ENCODE data around the gene NCSTN. TPM values are rescaled to one million over a fixed set of nuclear protein-coding genes. Genes with fewer than 3 reads are reported as not detected.
"Not testable (repeated sequence)": the region's sequence is repeated elsewhere in the genome, so short reads cannot be mapped to it uniquely, and the experiment has no call there.

The NCSTN gene
- total RNA-seq, 1 donor from 2014 or later: 60.1 TPM

DNA sequence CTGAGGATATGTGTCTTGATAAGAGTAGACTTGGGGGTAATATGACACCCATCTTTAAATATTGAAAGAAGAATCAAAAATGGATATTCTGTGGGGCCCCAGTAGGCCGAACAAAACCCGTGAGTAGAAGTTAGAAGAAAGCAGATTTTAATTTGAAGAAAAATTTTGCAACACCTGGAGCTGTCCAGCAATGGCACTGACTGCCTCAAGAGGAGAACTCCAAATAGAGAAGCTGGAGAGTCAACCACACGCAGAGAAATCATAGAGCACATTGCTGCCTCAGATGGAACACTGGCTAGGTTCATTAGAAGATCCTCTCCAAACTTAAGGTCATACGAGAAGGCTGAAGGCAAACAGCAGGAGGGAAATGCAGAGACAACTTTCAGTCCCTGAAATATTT is 30.5 kb downstream of the NCSTN start:
- ATAC-seq: no peak

DNA sequence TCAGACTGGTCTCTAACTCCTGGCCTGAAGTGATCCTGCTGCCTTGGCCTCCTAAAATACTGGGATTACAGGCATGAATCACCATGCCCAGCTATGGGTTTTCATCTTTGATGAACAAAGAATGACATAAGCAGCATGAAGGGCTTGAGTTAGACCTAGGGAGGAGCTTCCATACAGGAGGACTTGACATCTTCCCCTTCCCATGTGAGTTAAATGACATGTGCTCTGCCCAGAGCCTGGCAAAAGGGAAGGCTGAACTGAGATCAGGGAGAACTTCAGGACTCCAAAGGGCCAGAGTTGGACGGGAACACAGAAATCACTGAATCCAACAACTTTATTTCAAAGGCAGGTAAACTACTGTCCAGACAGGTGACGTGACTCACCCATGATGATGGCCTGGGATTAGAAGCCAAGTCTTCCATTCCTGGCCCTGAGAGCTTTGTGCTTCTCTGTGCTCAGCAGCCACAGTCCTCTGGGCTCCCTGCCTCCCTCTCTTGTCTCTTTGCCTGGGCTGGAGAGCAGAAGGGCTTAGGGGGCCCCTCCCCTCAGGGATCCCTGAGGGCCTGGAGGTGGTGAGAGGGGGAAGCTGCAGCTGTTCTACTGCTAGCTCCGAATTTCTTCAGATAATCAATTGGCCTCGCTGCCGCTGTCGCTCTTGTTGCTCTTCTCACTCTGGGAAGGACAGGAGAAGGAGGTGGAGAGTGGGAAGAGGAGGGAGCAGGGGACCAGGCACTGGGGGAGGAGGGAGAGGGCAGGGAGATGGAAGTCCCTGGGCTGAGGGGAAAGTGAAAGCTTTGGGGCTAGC is 31.3 kb downstream of the NCSTN start:
- ATAC-seq: peak; percentile 43

DNA sequence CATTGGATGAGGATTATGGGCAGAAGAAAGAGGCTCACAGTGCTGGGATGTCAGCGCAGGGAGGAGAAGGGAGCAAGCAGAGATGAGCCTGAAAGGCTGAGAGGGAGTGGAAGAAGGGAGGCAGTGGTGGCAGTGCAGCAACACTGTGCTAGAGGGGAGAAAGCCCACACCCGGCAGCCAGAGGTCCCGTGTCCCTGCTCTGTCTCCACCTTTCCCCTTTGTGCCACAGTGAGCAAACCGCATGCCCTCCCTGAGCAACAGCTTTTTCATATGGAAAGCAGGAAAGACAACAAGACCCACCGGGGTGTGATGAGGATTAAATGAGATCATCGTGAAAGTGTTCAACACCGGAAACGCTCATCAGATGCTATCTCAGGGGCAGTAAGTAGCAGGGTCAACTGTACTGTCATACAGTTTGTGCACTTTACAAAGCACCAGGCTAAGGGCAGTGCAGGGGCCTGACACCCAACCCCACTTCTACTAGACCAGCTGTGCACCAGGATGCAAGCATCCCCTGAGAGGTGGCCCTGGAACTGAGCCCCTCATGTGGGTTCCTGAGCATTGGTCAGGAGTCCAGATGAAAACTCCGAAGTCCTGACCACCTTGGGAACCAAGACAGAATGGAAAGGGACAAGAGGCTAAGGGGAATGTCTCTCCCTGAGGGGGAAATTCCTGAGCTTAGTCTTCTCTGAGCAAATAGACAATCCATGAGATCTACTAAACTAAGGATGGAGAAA is 32.8 kb downstream of the NCSTN start:
- no peak for ATAC-seq

DNA sequence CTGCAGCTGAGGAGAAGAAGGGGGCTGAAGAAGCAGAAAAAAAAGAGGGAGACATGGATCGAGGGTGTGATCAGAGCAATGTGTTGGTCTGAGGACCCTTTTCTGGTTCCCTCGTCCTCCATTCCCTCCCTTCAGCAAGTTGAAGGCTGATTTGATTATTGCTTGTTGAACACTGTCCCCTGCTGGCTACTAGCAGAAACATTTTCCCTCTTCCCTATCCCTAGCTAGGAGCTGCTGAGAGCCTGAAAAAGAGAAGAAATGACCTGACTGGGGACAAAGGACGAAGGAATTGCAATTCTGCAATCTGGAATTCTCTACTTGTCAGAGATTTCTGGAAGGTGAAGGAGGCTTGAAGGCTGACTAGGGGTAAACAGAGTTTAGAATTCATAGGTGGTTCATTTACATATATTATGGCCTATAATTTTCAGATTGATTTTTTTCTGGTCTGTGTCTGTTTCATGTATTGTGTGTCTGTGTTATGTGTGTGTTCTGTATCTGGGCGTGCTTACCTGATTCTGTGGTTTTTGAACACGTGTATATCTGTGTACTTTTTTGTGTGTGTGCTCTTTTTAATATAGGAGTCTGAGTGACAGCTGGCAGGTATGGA is 33.4 kb downstream of the NCSTN start:
- peak; percentile 58 for ATAC-seq

DNA sequence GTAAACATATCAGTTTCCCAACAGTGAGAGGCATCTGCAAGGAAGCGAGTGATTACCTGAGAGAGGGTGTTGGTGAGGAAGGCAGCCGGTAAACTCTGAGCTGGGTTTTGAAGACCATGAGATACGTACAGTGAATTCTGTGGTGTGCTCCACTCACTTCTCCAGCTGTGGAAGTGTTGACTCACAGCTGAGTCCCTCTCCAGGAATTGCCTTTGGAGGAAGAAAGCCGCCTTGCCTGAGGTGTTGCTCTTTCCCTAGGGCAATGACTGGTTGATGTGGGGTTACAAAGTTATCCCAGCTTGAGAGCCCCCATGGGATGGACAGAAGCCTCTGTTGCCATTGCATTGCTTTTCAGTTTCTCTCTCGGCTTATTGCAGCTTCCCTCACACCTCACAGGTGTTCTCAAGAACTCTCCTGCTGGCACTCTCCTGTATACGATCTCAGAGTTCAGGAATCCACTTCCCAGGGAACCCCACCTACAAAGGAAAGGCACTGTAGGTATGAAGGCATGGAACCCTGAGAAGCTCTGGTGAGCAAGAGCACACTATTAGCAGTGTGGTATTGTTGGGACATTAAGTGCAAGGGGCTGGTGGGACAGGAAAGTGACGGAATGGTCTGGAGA is 34.5 kb downstream of the NCSTN start:
- no peak for ATAC-seq

DNA sequence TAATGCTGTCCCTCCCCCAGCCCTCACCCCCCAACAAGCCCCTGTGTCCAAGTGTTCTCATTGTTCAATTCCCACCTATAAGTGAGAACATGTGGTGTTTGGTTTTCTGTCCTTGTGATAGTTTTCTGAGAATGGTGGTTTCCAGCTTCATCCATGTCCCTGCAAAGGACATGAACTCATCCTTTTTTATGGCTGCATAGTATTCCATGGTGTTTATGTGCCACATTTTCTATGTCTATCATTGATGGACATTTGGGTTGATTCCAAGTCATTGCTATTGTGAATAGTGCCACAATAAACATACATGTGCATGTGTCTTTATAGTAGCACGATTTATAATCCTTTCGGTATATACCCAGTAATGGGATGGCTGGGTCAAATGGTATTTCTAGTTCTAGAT is 41.6 kb downstream of the NCSTN start:
- not testable (repeated sequence) for ATAC-seq

DNA sequence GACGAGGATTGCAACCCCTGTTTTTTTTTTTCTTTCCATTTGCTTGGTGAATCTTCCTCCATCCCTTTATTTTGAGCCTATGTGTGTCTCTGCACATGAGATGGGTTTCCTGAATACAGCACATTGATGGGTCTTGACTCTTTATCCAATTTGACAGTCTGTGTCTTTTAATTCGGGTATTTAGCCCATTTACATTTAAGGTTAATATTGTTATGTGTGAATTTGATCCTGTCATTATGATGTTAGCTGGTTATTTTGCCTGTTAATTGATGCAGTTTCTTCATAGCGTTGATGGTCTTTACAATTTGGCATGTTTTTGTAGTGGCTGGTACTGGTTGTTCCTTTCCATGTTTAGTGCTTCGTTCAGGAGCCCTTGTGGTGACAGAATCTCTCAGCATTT is 45.2 kb downstream of the NCSTN start:
- ATAC-seq: not testable (repeated sequence)

DNA sequence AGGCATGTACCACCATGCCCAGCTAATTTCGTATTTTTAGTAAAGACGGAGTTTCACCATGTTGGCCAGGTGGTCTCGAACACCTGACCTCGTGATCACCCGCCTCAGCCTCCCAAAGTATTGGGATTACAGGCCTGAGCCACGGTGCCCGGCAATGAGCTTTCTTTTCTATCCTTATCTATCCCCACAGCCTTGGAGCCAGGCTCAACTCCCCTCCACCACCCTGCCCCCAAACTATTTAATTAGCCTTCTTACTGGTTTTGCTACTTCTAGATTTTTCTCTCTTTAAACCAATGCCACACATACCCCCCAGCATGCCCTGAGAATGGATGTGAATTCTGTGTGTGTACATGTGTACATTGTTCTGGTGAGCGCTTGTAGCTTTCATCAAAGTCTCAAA is 51.5 kb downstream of the NCSTN start:
- no peak for ATAC-seq

DNA sequence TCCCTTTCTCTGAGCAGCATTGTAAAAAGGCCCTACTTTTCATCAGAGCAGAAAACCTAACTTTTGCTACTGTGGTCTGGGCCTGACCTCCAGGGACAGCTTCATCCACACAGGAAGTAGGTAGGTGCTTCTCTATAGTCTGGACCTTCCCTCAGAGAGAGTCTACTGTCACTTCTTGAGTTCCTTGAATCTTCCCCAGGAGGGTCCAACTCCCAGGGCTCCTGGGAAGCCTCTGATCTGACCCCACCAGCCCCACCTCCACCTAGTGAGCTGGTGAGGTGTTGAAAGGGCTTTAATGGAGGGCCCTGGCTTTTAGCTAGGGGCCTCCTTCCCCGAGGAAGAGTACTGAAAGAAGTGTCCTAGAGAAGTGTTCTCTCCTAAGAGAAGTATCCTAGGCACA is 54.5 kb downstream of the NCSTN start:
- ATAC-seq: no peak

DNA sequence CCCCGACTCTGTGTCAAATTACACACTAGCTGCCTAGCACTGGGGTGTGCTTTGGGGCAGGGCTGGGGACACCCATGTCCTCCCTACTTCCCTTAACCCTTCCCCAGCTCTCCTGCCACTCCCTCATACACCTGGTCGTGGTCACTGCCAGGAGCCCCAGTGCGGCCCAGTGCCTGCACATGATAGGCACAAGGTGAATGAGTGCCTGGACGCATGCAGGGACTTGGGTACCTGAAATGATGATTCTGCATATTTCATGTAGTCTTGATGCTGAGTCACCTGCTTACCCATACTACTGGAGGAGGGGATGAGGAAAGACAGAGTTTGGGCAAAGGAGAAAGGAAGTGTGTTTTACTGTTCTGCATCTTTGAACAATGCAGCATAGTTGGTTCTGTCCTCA is 55.6 kb downstream of the NCSTN start:
- peak; percentile 75 for ATAC-seq

DNA sequence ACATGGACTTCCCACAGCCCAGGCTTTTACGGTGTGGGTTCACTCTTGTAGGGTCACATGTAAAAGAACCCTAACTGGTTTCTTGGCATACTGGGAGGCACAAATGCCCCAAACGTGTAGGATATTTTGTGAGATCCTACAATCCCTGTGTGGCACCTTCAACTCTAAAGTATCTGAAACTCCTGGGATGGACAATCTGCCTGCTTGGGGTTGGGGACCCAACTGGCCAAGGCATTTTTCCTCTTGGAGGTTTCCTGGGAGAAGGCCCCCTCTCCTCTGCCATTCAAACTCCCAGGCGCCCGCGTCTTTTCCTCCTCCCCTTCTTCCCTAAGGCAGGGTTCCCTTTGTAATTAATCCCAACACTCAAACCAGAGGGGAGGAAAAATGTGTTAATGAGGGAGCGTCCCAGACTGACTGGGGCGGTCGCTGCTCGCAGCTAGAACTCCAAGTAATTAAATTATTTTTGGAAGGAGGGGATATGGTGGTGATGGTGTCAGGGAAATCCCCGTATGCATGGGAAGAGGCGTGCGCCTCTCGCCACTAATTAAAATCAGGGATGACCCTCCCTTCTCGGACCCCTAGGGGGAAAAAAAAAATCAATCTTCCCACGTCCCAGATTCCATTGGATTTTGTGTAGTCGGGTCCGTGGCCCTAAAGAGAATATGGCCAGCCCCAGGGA is 56.5 kb downstream of the NCSTN start:
- ATAC-seq: no peak

DNA sequence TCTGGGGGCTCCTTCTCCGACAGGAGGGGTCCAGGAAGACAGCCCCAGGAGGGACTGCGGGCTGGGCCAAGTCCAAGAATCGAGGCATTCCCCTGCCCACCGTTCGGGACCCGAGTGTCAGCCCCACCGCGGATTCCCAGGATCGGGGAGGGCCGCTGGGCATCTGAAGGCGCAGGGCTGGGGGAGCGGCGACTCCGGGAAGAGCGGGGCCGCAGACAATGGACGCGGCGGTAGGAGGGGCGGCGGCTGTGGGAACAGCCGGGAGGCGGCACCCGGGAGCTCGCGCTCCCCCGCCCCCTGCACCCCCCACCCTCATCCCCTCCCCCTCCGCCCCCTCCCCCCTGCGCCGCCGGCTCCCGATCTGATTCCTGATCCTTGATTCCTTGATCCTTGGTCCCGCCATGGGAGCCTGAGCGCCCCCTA is 57.1 kb downstream of the NCSTN start, which contains the start of gene VANGL2:
VANGL2 (plus strand) TSS at position 342 of the 423 bp plus-strand sequence. CDS start 15,274 bp downstream, outside the sequence.
- peak; percentile 80 for ATAC-seq

DNA sequence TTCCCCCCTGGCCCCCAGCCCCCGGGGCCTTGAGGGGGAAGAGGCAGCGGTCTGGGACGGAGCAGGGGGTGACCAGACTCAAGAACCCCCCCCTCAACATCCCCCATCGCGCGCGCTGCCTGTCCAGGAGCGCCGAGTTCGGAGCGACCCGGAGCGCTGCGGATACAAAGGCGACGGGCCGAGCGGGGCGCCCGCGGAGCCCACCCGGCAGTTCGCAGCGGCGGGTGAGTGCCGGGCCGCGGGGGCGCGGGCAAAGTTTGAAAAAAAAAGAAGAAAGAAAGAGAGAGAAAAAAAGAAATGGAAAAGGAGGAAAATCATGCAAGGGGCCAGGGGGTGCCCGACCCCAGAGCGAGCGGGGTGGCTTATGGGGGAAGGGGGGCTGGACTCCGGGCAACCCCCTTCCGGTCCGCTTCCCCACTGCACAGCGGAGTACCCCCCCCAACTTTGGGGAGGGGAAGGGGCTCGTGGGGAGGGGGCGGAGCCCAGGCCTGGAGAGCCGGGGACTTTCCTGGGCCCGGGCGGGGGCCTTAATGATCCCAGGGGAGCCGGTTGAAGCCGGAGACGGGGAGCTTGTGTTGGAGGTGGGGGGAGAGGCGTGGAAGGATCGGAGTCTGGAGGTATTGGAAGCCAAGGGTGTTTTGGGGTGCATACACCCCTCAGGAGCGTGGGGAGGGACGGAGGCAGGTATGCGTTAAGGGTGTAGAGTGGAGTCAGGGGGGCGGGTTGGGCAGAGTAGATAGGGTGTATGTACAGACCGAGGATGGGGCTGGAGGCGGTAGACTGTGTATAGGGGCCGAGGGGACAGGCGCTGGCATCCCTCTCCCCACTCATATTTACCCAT is 57.7 kb downstream of the NCSTN start:
- ATAC-seq: peak; percentile 6

DNA sequence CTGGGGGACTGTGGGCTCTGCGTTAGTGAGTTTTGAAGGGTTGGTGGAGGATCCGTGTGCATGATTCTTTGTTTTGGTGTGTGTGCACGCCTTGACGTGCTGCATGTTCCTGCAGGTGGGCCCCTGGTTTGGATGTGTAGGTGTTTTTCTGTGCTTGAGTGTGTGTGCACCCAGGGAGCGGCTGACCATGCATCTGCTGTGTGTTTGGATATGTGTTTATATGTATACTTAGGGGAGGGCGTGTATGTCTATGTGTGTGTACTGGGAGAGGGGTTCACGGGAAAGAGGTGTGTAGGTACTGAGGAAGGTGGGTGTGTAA is 58.3 kb downstream of the NCSTN start:
- no peak for ATAC-seq

DNA sequence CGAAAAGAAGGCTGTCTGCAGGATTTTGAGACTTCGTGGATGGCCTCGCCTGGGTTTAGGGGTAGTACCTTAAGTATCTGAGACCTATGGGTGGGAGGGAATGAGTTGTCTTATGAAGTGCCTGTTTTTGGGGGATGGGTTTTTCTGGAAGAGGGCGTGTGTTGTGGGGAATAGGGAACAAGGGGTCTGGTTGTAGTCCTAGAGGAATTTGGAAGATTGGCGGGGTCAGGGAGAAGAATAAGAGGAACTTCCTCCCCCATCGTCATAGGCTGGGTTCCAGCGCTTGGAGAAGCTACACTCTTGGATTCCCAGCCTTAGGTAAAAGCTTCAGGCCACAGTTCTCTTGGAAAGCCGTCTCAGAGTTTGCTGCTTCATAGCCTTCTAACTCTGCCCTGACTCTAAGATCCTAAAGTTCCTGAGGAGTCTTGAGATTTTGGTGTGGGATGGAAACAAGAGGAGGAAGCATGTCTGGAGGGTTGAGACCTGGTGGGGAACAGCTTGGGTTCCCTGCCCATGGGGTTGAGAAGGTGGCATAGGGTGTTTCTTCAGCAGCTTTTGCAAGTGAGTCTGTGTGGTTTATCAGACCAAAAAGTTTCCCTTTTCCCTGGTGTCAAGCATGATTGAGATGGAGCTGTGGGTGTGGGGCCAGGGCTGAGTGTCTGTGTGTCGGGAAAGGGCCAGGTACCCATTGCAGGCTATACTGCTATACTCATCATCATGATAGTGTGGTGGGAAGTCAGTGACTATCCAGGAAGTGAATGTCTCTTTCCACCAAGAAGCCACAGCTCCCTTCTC is 59.0 kb downstream of the NCSTN start:
- ATAC-seq: no peak

DNA sequence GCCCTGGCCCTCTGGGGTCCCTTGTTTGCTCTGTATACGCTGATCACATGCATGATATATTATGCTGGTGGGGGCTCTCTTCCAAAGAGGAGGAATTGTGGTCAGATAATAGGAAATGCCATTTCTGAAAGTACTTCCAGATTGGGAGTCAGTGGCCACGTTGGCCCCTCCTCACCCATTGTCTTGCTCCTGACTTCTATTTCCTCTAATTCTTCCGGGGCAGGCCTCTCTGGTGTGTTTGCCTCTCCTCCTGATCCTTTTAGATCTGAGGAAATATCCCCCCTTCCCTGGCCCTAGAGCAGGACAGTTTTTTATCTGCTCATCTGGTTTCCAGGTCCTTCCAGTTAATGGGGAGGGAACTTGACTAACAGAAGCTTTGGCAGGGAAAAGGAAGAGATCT is 60.1 kb downstream of the NCSTN start:
- ATAC-seq: no peak

DNA sequence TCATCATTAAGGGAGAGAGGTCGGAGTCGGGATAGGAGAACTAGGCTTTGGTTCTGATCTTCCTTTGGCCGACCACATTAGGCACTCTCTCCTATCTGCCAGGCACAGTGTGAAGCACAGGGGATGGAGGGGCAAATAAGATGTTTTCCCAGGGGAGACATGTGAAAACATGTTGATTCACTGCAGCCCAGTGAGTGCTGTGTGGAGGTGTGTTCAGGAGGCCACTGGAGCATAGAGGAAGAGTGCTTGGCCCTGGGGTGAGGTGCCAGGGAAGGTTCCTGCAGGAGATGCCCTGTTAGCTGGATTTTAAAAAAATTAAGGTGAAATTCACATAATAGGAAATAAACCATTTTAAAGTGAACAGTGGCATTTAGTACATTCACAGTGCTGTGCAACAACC is 60.9 kb downstream of the NCSTN start:
- ATAC-seq: no peak

DNA sequence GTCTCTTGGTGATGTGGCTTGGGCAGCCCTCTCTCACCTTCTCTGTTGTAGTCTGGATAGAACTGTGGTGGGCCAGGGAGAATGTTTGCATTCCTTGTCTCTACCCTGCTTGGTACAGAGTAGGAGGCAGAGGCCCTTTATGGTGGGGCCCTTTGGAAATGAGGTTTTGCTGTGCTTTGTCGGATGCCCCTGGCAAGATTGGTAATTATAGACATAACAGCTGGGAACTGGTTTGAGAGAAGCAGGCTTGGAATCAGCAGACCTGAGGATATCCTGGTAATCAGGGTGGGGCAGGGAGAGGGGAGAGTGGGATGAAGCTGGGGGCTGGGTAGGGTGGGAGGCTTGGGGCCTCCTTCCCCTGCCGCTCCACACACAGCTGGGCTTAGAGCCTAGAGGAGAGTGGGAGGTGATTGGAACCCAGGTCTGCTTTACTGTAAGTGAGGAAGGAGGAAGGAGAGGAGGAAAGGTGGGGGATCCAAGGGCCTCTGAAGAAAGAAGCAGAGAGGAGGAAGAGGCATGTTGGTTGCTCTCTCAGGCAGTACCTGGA is 62.2 kb downstream of the NCSTN start:
- no peak for ATAC-seq

DNA sequence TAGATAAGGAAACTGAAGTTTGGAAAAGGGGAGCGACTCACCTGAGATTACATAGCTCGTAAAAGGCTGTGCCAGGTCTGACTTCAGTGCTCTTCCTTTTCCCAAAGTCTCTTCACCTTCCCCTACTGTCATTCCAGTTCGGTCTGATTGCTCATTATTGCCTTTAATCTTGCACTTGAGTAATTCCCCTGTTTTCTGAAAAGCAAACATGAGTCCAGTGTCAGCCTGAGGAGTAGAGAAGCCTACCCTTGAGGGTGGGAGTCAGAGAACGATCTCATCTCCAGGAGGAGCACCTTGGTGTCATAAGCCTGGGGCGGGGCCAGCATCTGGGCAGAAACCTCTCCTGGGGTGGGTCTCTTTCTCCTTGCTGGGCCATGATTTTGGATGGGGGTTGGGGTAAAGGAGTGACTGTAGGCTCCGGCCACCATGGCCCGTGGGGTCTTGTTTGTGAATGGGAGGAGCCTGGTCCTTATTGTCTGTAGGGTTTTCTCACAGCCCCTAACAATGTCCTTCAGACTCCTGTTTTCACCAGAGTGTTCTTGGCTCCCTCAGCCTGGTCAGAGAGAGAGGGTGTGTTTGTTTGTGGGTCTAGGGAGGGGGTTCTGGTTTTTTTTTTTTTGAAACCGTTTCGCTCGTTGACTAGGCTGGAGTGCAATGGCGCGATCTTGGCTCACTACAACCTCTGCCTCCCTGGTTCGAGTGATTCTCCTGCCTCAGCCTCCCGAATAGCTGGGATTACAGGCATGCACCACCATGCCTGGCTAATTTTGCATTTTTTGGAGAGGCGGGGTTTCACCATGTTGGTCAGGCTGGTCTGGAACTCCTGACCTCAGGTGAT is 63.2 kb downstream of the NCSTN start:
- ATAC-seq: peak; percentile 14

Data from esophagus mucosa (tissue), 1 donor.